Left cardiac atrium (tissue), 4 donors: Measurements from ENCODE around the gene IRF9. TPM values are rescaled to one million over a fixed set of nuclear protein-coding genes. Genes with fewer than 3 reads are reported as not detected.

Source experiments
- ATAC-seq, 2 donors: fragments of 200-7000 bp; cut with Tn5 transposase; one replicate each; pipeline ENCODE4 v1.9.1; 2020; ENCODE audit warnings: mild to moderate bottlenecking in 2 of 2, moderate library complexity in 2 of 2
- DNase-seq: peaks from one replicate; pipeline ENCODE4 v3.0.0-alpha.2; 2020
- intact Hi-C, 2 donors: fragments of 100-400 bp; cut with DNase I; formaldehyde crosslinking; loops; one replicate each; pipeline versions ENCODE4 v1.14.1 to v1.15.1; 2022 to 2023
- microRNA-seq, 2 donors: library from miRNA; unstranded; fragments of <30 nt; microRNA quantifications; one replicate each; pipeline ENCODE4 v1.2.0, GENCODE V29; 2020
- total RNA-seq, 2 donors: library from RNA; stranded (reverse); fragmentation: NEBNext Ultra II Directional; extraction: Animal tissue kit (Norgen Biotek cat#: 25700); gene quantifications; one replicate each; pipeline ENCODE4 v1.2.1, GENCODE V29; 2021
- donor health status: DM: no; HTN: yes; CAD: no.
- donor health status: DM: no; HTN: yes; CAD: no; lungs with severe emphysema.
- donor health status: DM: yes; HTN: yes; CAD: no.
- donor health status: Dilated cardiomyopathy.

IRF9 gene
- total RNA-seq, 2 donors from 2014 or later, result 44.7 to 84.6 TPM

GRCh38 chr14:24204163-24205146, 43.4 kb downstream of the IRF9 start:
- ATAC-seq (no peak), DNase-seq (no peak)
- intact Hi-C loops, result no loop called here

GRCh38 chr14:24206260-24207103, 45.4 kb downstream of the IRF9 start:
- ATAC-seq (no peak), DNase-seq (no peak)
- intact Hi-C loops, result no loop called here

- intact Hi-C loops, result no loop called here
- no peak for ATAC-seq
These were observed 46.1 kb downstream of the IRF9 start for GRCh38 chr14:24207104-24207551.

GRCh38 chr14:24207625-24208024, 46.6 kb downstream of the IRF9 start:
- DNase-seq, result no peak
- ATAC-seq, result no peak
- intact Hi-C loops, result no loop called here

More at GRCh38 chr14:24207104-24207551, 46.1 kb downstream of the IRF9 start:
- no peak for DNase-seq

- intact Hi-C loops, result no loop called here
- DNase-seq, result no peak
- ATAC-seq, result no peak
These were observed 50.2 kb downstream of the IRF9 start for GRCh38 chr14:24211311-24211710.

- ATAC-seq, result peak; percentile 93 to 95
- intact Hi-C loops, result no loop called here
- DNase-seq, result peak; percentile 99
These were observed 52.1 kb downstream of the IRF9 start, which contains the start of gene CHMP4A for GRCh38 chr14:24212924-24213865. CHMP4A (minus strand) TSS chr14:24213488; CDS start chr14:24213439, 49 bp downstream.

- intact Hi-C loops, result no loop called here
- no peak for ATAC-seq
- no peak for DNase-seq
These were observed 53.0 kb downstream of the IRF9 start for GRCh38 chr14:24213866-24214662.

- ATAC-seq (peak; percentile 74 to 80), DNase-seq (peak; percentile 89)
- intact Hi-C loops, result no loop called here
These were observed 54.7 kb downstream of the IRF9 start, which contains the start of gene MDP1 for GRCh38 chr14:24215495-24216344. MDP1 (minus strand) TSS chr14:24216066; CDS start chr14:24215955, 111 bp downstream.

Small RNA genes lying within 50 kb of the gene (microRNA-seq; reads per million reads assigned to microRNA genes)
- gene MIR7703, result 0 reads per million in 2 donors

Other genes with a start within 250 kb of the IRF9 start
- 10 to 100 TPM; 20.5 to 25.3 TPM for gene DHRS4, start 207.5 kb upstream of the IRF9 start, total RNA-seq
- 10 to 100 TPM; 11.8 to 18.9 TPM for gene DHRS4L2, start 172.3 kb upstream of the IRF9 start, total RNA-seq
- under 1 TPM; 0.08 to 0.62 TPM for gene CARMIL3, start 109.3 kb upstream of the IRF9 start, total RNA-seq
- gene CPNE6, start 89.7 kb upstream of the IRF9 start, total RNA-seq, result not detected
- gene PCK2, start 67.0 kb upstream of the IRF9 start, total RNA-seq, result 10 to 100 TPM; 11.5 to 13.0 TPM
- 10 to 100 TPM; 59.6 to 60.2 TPM for gene DCAF11, start 46.5 kb upstream of the IRF9 start, total RNA-seq
- gene NRL, start 46.3 kb upstream of the IRF9 start, total RNA-seq, result 1 to 10 TPM; 1.6 to 1.8 TPM
- gene FITM1, start 30.6 kb upstream of the IRF9 start, total RNA-seq, result 100 to 1,000 TPM; 103 to 131 TPM
- gene PSME1, start 25.1 kb upstream of the IRF9 start, total RNA-seq, result 100 to 1,000 TPM in 1 of 2 donors, 10 to 100 TPM in 1; 91.6 to 103 TPM
- 10 to 100 TPM; 14.3 to 22.0 TPM for gene EMC9, start 19.7 kb upstream of the IRF9 start, total RNA-seq
- 10 to 100 TPM; 65.5 to 84.2 TPM for gene PSME2, start 14.7 kb upstream of the IRF9 start, total RNA-seq
- 10 to 100 TPM; 31.6 to 41.7 TPM for gene RNF31, start 13.8 kb upstream of the IRF9 start, total RNA-seq
- gene REC8, start 10.8 kb downstream of the IRF9 start, total RNA-seq, result 1 to 10 TPM; 8.4 to 8.9 TPM
- gene IPO4, start 27.6 kb downstream of the IRF9 start, total RNA-seq, result 10 to 100 TPM; 11.8 to 30.2 TPM
- gene TM9SF1, start 34.2 kb downstream of the IRF9 start, total RNA-seq, result 10 to 100 TPM; 30.7 to 34.0 TPM
- under 1 TPM in 1 of 2 donors, not detected in 1; 0.21 TPM for gene TSSK4, start 44.4 kb downstream of the IRF9 start, total RNA-seq
- gene CHMP4A, start 52.2 kb downstream of the IRF9 start, total RNA-seq, result 10 to 100 TPM; 34.7 to 38.4 TPM
- gene MDP1, start 54.8 kb downstream of the IRF9 start, total RNA-seq, result 10 to 100 TPM; 14.5 to 18.2 TPM
- 100 to 1,000 TPM; 162 to 186 TPM for gene NEDD8, start 71.1 kb downstream of the IRF9 start, total RNA-seq
- 10 to 100 TPM; 24.1 to 34.1 TPM for gene GMPR2, start 71.7 kb downstream of the IRF9 start, total RNA-seq
- gene TINF2, start 81.4 kb downstream of the IRF9 start, total RNA-seq, result 10 to 100 TPM; 45.3 to 49.2 TPM
- 1 to 10 TPM; 5.5 to 6.4 TPM for gene TGM1, start 101.9 kb downstream of the IRF9 start, total RNA-seq
- gene RABGGTA, start 110.3 kb downstream of the IRF9 start, total RNA-seq, result 10 to 100 TPM; 16.1 to 18.6 TPM
- 1 to 10 TPM; 7.9 to 8.4 TPM for gene DHRS1, start 138.5 kb downstream of the IRF9 start, total RNA-seq
- gene NOP9, start 138.6 kb downstream of the IRF9 start, total RNA-seq, result 10 to 100 TPM; 17.5 to 21.7 TPM
- 1 to 10 TPM; 6.4 to 6.9 TPM for gene CIDEB, start 146.7 kb downstream of the IRF9 start, total RNA-seq
- 1 to 10 TPM; 1.6 to 2.8 TPM for gene LTB4R2, start 148.9 kb downstream of the IRF9 start, total RNA-seq
- gene LTB4R, start 150.2 kb downstream of the IRF9 start, total RNA-seq, result 1 to 10 TPM; 2.8 to 3.2 TPM
- 10 to 100 TPM; 19.2 to 43.9 TPM for gene ADCY4, start 173.8 kb downstream of the IRF9 start, total RNA-seq
- gene RIPK3, start 178.7 kb downstream of the IRF9 start, total RNA-seq, result 1 to 10 TPM; 6.5 to 6.7 TPM
- gene NFATC4, start 206.9 kb downstream of the IRF9 start, total RNA-seq, result 10 to 100 TPM; 23.9 to 30.9 TPM
- 10 to 100 TPM in 1 of 2 donors, 1 to 10 TPM in 1; 6.5 to 12.0 TPM for gene NYNRIN, start 237.7 kb downstream of the IRF9 start, total RNA-seq